HG03469 (cell line): ENCODE results near the gene LIM2.
"Not testable (repeated sequence)": the region's sequence is repeated elsewhere in the genome, so short reads cannot be mapped to it uniquely, and the experiment has no call there.

Experiments
- ATAC-seq: cut with Tn5 transposase; IDR thresholded peaks from one replicate; pipeline ENCODE4 v1.9.1; 2021; ENCODE audit warnings: mild to moderate bottlenecking, moderate library complexity, moderate number of reproducible peaks; ENCODE audit not compliant: unreplicated experiment

LIM2 gene

GRCh38 chr19:51397453-51397852, 9.7 kb upstream of the LIM2 start:
- not testable (repeated sequence) for ATAC-seq

GRCh38 chr19:51396175-51396574, 8.4 kb upstream of the LIM2 start:
- ATAC-seq, result no peak

GRCh38 chr19:51394050-51394836, 6.5 kb upstream of the LIM2 start:
- ATAC-seq, result peak; percentile 62

DNA sequence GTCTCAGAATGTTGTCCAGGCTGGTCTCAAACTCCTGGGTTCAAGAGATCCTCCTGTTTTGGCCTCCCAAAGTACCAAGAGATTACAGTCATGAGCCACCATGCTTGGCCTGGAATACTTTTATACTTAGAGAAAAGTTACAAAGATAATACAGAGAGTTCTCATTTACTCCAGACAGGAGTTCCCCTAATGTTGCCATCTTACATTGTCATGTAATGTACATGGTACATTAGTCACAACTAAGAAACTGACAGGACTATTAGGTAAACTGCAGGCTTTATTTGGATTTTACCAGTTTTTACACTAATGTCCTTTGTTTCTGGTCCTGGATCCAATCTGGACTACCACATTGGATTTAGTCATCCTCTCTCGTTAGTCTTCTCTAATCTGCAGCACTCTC, 4.9 kb upstream of the LIM2 start:
- ATAC-seq, result no peak

DNA sequence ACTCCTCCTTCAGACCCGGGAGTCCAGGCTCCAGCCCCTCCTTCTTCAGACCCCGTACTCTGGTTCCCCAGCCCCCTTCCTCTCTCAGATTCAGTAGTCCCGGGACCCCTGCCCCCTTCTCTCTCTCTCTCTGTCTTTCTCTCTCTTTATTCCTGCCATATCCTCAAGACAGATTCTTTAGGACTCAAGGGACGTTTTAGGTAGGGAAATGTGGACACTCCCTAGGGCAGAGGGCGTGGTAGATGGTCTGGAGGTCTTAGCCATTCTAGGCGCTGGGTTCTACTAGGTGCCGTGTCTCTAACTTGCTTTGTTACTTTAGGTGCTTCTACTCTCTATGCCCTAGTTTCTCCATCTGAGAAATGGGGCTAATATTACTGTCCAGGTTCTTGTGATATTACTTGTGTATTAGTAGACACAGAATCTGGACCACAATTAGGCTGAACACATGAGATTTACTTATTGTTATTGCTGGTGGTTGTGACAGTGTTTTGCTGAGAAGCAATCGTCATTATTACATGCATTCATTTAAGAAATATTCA, 3.4 kb upstream of the LIM2 start:
- no peak for ATAC-seq

DNA sequence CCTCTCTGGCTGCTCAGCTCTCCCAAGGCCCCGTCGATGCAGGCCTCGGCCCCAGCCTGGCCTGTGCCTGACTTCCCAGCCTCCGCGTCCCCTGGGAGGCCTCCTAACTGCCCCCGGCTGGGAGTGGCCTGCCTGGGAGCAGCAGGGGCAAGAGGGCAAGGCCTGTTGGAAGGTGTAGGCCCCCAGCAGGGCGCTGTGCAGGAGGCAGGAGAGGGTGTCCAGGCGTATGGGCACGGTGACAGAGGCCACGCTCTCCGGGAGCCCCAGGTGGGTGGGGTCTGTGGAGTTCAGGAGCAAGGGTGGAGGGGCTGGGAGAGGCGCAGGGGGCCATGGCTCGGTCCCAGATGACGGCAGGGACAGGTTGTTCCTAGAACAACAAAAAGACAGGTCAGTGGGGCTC, 1.4 kb upstream of the LIM2 start:
- ATAC-seq, result no peak

- ATAC-seq, result no peak
These were observed 773 bp downstream of the LIM2 start for GRCh38 chr19:51386882-51387520.

DNA sequence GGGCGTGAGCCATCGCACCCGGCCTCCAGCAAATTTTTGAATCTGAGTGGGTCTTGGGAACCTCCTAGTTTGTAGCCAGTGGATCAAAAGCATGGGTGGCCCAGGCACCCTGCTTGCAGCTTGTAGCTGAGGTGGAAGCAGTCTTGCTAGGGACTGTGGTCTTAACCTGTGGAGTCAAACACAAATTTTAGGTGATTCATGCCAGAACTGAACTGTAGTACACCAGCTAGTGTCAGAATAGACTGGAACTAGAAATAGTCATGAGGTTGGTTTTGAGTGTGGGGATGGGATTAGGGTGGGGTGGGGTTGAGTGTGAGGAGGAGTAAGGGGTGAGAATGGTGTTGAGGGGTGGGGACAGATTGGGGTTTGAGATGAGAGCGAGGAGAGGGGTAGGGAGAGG, 5.8 kb downstream of the LIM2 start:
- no peak for ATAC-seq

- ATAC-seq, result no peak
These were observed 7.4 kb downstream of the LIM2 start for GRCh38 chr19:51380379-51380778.

DNA sequence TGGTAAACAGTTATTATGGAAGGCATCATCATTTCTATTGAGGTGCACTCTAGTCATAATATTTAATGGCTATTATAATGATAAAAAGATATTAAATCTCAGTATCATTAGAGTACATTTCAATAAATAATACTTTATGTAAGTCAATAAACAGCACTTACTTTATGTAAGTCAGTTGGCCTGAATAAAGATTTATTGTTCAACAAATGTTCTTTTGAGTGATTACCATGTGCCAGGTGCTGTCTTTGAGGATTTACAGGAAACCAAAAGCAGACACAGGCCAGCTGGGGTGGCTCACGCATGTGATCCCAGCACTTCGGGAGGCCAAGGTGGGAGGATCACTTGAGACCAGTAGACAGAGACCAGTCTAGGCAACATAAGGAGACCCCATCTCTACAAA, 10.4 kb downstream of the LIM2 start:
- ATAC-seq, result no peak

- no peak for ATAC-seq
These were observed 12.1 kb downstream of the LIM2 start for GRCh38 chr19:51375504-51376221.

- ATAC-seq, result no peak
These were observed 14.9 kb downstream of the LIM2 start, which contains the start of gene NKG7 for GRCh38 chr19:51372649-51373504. Gene NKG7 (minus strand): TSS chr19:51372654. CDS start chr19:51372535, 119 bp downstream.

DNA sequence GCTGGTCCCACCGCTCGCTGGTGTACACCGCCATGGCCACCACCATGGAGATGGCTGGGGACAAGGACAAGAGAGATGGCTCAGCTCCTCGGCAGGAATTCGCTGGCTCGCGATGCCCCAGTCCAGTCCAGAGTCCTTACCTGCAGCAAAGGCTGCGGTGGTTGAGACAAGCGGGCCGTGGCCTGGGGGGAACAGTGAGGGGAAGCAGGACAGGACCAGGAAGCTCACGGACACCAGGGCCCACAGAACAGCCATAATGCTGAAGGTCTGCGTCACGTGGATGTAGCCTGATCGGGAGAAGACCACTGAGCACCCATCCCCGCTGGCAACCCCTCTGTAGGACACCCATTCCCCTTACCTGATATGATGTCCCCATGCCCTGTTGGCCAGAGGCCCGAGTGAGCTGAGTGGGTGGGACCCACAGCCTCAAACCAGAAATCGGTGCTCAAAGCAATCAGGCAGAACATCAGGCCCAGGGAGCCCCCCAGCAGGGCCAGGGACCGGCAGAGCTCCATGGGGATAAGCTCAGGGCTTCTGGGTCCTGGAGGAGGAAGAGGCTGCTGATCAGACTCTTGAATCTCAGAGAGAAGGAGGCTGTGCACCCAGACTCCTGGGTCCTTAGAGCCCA, 15.6 kb downstream of the LIM2 start:
- ATAC-seq, result no peak

- no peak for ATAC-seq
These were observed 16.5 kb downstream of the LIM2 start for GRCh38 chr19:51371186-51371690.

- no peak for ATAC-seq
These were observed 17.5 kb downstream of the LIM2 start for GRCh38 chr19:51370230-51370629.

- no peak for ATAC-seq
These were observed 19.1 kb downstream of the LIM2 start, which contains the start of gene CLDND2 for GRCh38 chr19:51368366-51369282. Gene CLDND2 (minus strand): TSS chr19:51369003. CDS start chr19:51368577, 426 bp downstream.

GRCh38 chr19:51367565-51368365, 20.0 kb downstream of the LIM2 start:
- ATAC-seq, result peak; percentile 42

GRCh38 chr19:51367255-51367564, 20.6 kb downstream of the LIM2 start:
- no peak for ATAC-seq
